Spleen (tissue), 11 donors: ENCODE results near the gene HOXD4. TPM values are rescaled to one million over a fixed set of nuclear protein-coding genes. Genes with fewer than 3 reads are reported as not detected.

Source experiments
- DNase-seq: peaks from one replicate; pipeline ENCODE4 v3.0.0-alpha.2; 2020
- H3K27ac ChIP-seq, 8 donors: fragments of 200-600 bp; sonication (generic) in 7 of 8; 1 replicate in 4 of 8; 2 replicates in 4 of 8; pipeline versions ENCODE4 v1.5.0 to v1.8.0; 2016 to 2021; ENCODE audit warnings: inconsistent platforms in 4 of 8, mild to moderate bottlenecking in 4 of 8, moderate library complexity in 1 of 8
- H3K27me3 ChIP-seq, 7 donors: fragments of 200-600 bp; sonication (generic) in 6 of 7; replicated peaks in 1 of 7; 1 replicate in 4 of 7; 2 replicates in 3 of 7; pipeline versions ENCODE4 v1.5.0 to v1.8.0; 2016 to 2021; ENCODE audit warnings: inconsistent platforms in 3 of 7, mild to moderate bottlenecking in 1 of 7
- H3K36me3 ChIP-seq, 6 donors: fragments of 200-600 bp; sonication (generic) in 5 of 6; 1 replicate in 4 of 6; 2 replicates in 2 of 6; pipeline versions ENCODE4 v1.5.0 to v1.8.0; 2016 to 2021; ENCODE audit warnings: inconsistent platforms in 2 of 6
- H3K4me1 ChIP-seq, 6 donors: fragments of 200-600 bp; sonication (generic) in 5 of 6; 1 replicate in 3 of 6; 2 replicates in 3 of 6; pipeline versions ENCODE4 v1.5.0 to v1.8.0; 2016 to 2021; ENCODE audit warnings: inconsistent platforms in 3 of 6
- H3K4me3 ChIP-seq, 8 donors: fragments of 200-600 bp; sonication (generic) in 7 of 8; 1 replicate in 4 of 8; 2 replicates in 4 of 8; pipeline versions ENCODE4 v1.5.0 to v1.8.0; 2016 to 2021; ENCODE audit warnings: inconsistent platforms in 4 of 8, mild to moderate bottlenecking in 4 of 8, moderate library complexity in 2 of 8
- H3K9me3 ChIP-seq, 8 donors: fragments of 200-600 bp; sonication (generic) in 7 of 8; 1 replicate in 4 of 8; 2 replicates in 4 of 8; pipeline versions ENCODE4 v1.5.0 to v1.8.0; 2016 to 2021; ENCODE audit warnings: inconsistent platforms in 4 of 8
- CTCF ChIP-seq, 11 experiments: fragments of 200-600 bp in 7 of 11; fragments of 450-650 bp in 4 of 11; sonication (generic) in 4 of 11; IDR thresholded peaks in 8 of 11; conservative IDR thresholded peaks in 3 of 11; 1 replicate in 7 of 11; 2 replicates in 4 of 11; pipeline versions ENCODE4 v1.4.0 to v1.8.0; 2016 to 2021; ENCODE audit warnings: antibody characterized with exemption in 11 of 11, inconsistent platforms in 4 of 11, mild to moderate bottlenecking in 1 of 11
- POLR2A ChIP-seq, 3 donors: fragments of 450-650 bp; IDR thresholded peaks; one replicate each; pipeline ENCODE4 v1.5.1; 2017; ENCODE audit warnings: antibody characterized with exemption in 3 of 3, mild to moderate bottlenecking in 1 of 3
- POLR2AphosphoS5 ChIP-seq, 3 donors: sonication (generic); formaldehyde crosslinking; IDR thresholded peaks; one replicate each; pipeline ENCODE4 v1.5.1; 2017; ENCODE audit warnings: antibody characterized with exemption in 3 of 3
- WGBS, 5 donors: extraction: QIAGEN DNeasy Blood & Tissue Kit in 3 of 5; methylation state at CpG; one replicate each; pipeline versions ENCODE4 v1.1.5 to v1.1.7; 2013 to 2018; 5-methylcytosine and 5-hydroxymethylcytosine counted together
- intact Hi-C: fragments of 100-400 bp; cut with DNase I; formaldehyde crosslinking; loops from one replicate; pipeline ENCODE4 v1.15.0; 2023; ENCODE audit warnings: low total_unique reads
- polyA plus RNA-seq, 3 donors: library from polyadenylated mRNA; stranded (reverse); fragments of 200-250 nt; gene quantifications; one replicate each; pipeline ENCODE4 v1.2.1, GENCODE V29; 2013
- total RNA-seq, 7 donors: library from RNA; depleted of rRNA in 3 of 7; stranded (reverse); fragments of >200 nt in 3 of 7; fragmentation: NEBNext Ultra II Directional in 4 of 7; extraction: Animal tissue kit (Norgen Biotek cat#: 25700) in 4 of 7; gene quantifications; one replicate each; pipeline versions ENCODE4 v1.1.0 to v1.2.1, GENCODE V29; 2016 to 2021
- donor health status: healthy with polysubstance abuse.
- donor health status: DM: no; HTN: no; CAD: no; lungs with moderate emphysema.
- donor health status: DM: no; HTN: no; CAD: no.
- donor health status: Bipolar disorder and iron deficiency.
- donor health status: healthy.
- donor health status: DM: no; HTN: no; CAD: no.
- donor health status: DM: yes; HTN: yes; CAD: no.

HOXD4 gene
- total and polyA plus RNA-seq, 10 donors, result 0.88 to 9.8 (median 6.5) TPM

DNA sequence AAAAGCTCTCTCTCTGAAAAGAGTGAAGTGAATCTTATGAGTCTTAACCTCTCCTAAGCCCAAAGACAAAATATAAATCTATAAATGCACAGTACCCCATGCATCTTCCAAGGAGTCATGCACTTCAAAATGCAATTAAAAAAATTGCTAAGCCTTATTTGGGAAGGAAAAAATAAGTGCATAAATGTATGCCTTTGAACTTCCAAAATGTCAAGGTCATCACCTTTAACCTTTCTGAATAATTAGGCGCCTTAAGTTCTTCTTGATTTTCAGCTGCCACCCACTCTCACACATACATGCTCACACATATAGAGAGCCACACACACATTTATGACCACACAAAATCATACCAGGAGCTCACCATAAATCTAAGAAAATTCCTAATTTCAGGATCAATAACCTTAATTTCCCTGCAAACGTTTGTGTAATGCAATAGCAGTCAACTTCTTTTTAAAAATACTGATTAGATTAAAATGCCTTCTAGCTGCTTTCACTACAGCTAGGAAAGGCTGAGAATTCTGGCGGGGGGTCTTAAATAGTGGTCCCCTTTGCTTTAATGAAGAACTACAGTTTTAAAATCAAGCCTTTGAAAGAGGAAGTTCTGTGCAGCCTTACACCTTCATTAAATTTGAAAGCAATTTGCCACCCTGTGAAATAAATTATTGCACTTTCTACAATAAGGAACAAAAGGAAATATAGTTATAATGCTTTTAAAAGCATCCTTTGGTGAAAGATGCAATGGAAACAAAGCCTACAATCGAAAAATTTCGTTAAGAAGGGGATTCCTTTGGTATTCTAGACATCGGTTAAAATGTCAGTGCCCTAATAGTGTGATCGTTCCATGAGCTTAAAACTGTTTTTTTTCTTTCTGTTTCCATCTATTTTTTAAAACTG lies 40.7 kb upstream of the HOXD4 start:
- H3K36me3 ChIP-seq, result no peaks in the 10 kb centered on the region
- H3K4me1 ChIP-seq, result peaks cover 10 to 43% (median 27%) of the 10 kb centered on the region in 6 donors
- 19 to 29% (median 20%) methylated on average over 7 of the region's 7 CpGs for WGBS, 5 donors
- H3K27me3 ChIP-seq, result peaks cover 20 to 100% (median 97%) of the 10 kb centered on the region in 7 donors
- no peak for DNase-seq
- H3K27ac ChIP-seq, result no peak overlapping the region
- H3K4me3 ChIP-seq, result no peak overlapping the region
- no peak for TF ChIP-seq POLR2A (IDR thresholded peaks at IDR 0.05)
- TF ChIP-seq POLR2AphosphoS5 (IDR thresholded peaks at IDR 0.05), result no peak
- no peak for TF ChIP-seq CTCF (IDR thresholded peaks at IDR 0.05 in 8 of 11, conservative IDR thresholded peaks at IDR 0.05 in 3 of 11)
- intact Hi-C loops, result loop anchor here (10.0 kb wide), 1 partner anchor 704 kb away; no protein-coding TSS in a partner anchor
- peaks cover 0 to 5% (median 0%) of the 10 kb centered on the region in 8 donors for H3K9me3 ChIP-seq

- intact Hi-C loops, result loop anchor here (10.0 kb wide), 1 partner anchor 704 kb away; no protein-coding TSS in a partner anchor
These were observed 40.1 kb upstream of the HOXD4 start for GRCh38 chr2:176111309-176111663.

DNA sequence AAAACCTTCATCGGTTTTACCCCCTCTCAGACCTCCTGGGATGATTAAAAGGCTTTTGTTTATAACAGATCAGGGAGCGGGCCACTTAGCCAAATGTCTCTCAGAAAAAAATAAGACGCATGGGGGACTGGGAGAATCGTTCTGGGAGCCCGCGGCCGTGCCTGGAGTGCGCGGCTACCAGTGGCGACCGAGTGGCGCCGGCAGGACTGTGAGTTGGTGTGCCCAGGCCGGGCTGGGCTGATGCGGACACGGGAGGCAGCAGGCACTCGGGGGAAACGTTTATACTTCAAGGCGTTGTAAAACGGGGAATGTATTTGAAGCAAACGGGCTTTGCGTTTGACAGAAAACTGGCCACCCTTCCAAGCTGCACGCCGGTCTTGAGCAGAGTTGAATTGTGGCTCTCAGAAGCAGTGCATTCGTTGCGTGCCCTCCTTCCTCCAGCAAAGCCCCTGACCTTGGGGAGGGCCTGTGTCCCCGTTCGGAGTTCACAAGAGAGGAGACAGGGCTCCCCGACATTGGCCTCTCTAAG lies 39.4 kb upstream of the HOXD4 start:
- peaks cover 21 to 100% (median 97%) of the 10 kb centered on the region in 7 donors for H3K27me3 ChIP-seq
- no peak overlapping the region for H3K4me3 ChIP-seq
- H3K36me3 ChIP-seq, result no peaks in the 10 kb centered on the region
- TF ChIP-seq CTCF (IDR thresholded peaks at IDR 0.05 in 8 of 11, conservative IDR thresholded peaks at IDR 0.05 in 3 of 11) (no peak), POLR2AphosphoS5 (IDR thresholded peaks at IDR 0.05) (no peak), POLR2A (IDR thresholded peaks at IDR 0.05) (no peak)
- H3K9me3 ChIP-seq, result peaks cover 0 to 9% (median 0%) of the 10 kb centered on the region in 8 donors
- H3K4me1 ChIP-seq, result peaks cover 3 to 43% (median 18%) of the 10 kb centered on the region in 6 donors
- H3K27ac ChIP-seq, result no peak overlapping the region
- DNase-seq, result no peak
- 4 to 11% (median 7%) methylated on average over 29 of the region's 29 CpGs for WGBS, 5 donors
- intact Hi-C loops, result loop anchor here (10.0 kb wide), 1 partner anchor 703 kb away; no protein-coding TSS in a partner anchor

More at GRCh38 chr2:176111309-176111663, 40.1 kb upstream of the HOXD4 start:
- Histone ChIP-seq H3K27me3 (peaks cover 20 to 100% (median 97%) of the 10 kb centered on the region in 7 donors), H3K4me1 (peaks cover 10 to 43% (median 25%) of the 10 kb centered on the region in 6 donors), H3K36me3 (no peaks in the 10 kb centered on the region), H3K4me3 (no peak overlapping the region), H3K9me3 (peaks cover 0 to 5% (median 0%) of the 10 kb centered on the region in 8 donors), H3K27ac (no peak overlapping the region)
- WGBS, 5 donors, result 3 to 4% (median 3%) methylated on average over 16 of the region's 16 CpGs
- no peak for DNase-seq
- TF ChIP-seq POLR2AphosphoS5 (IDR thresholded peaks at IDR 0.05), result peak in 2 of 3 donors; percentile 30 to 38
- TF ChIP-seq CTCF (IDR thresholded peaks at IDR 0.05 in 8 of 11, conservative IDR thresholded peaks at IDR 0.05 in 3 of 11), result peak in 7 of 11 experiments; percentile 33 to 52 (median 40)
- TF ChIP-seq POLR2A (IDR thresholded peaks at IDR 0.05), result no peak
